OCI-LY3 (cell line): ENCODE results near the gene TRIM67.

Experiments
- H2AFZ ChIP-seq: fragments of 200-600, 300-600 bp; shearing (Covaris generic); 2 replicates; pipeline ENCODE4 v1.6.0; 2014; ENCODE audit warnings: antibody characterized with exemption, low read depth, low read length
- H3K27ac ChIP-seq: fragments of 200-600, 300-600 bp; sonication (generic); 2 replicates; pipeline ENCODE4 v1.5.1; 2014; ENCODE audit warnings: mild to moderate bottlenecking, low read length, moderate library complexity, mixed read lengths
- H3K27me3 ChIP-seq: fragments of 200-600, 300-600 bp; sonication (generic); 2 replicates; pipeline ENCODE4 v1.6.1; 2014; ENCODE audit warnings: low read depth, low read length, mixed read lengths
- H3K36me3 ChIP-seq: fragments of 200-600, 300-600 bp; sonication (generic); replicated peaks from 2 replicates; pipeline ENCODE3; 2014; ENCODE audit warnings: low read depth, low read length, mixed read lengths
- H3K4me1 ChIP-seq: fragments of 300-600, 200-600 bp; sonication (generic); 2 replicates; pipeline ENCODE4 v1.6.1; 2014; ENCODE audit warnings: low read length, mixed read lengths
- H3K4me2 ChIP-seq: fragments of 200-600, 300-600 bp; sonication (generic); 2 replicates; pipeline ENCODE4 v1.6.1; 2014; ENCODE audit warnings: low read length, mixed read lengths
- H3K4me3 ChIP-seq: fragments of 300-600, 200-600 bp; sonication (generic); 2 replicates; pipeline ENCODE4 v1.5.1; 2014; ENCODE audit warnings: antibody characterized with exemption, mild to moderate bottlenecking, low read length, moderate library complexity
- H3K79me2 ChIP-seq: fragments of 300-600, 200-600 bp; shearing (Covaris generic); 2 replicates; pipeline ENCODE4 v1.6.1; 2014; ENCODE audit warnings: mild to moderate bottlenecking, low read length, mixed read lengths
- H3K9ac ChIP-seq: fragments of 300-600, 200-600 bp; shearing (Covaris generic); 2 replicates; pipeline ENCODE4 v1.6.0; 2014; ENCODE audit warnings: mild to moderate bottlenecking, low read length, moderate library complexity
- H3K9me3 ChIP-seq: fragments of 200-600, 300-600 bp; shearing (Covaris generic); 2 replicates; pipeline ENCODE4 v1.6.1; 2014; ENCODE audit warnings: low read length, mixed read lengths; ENCODE audit not compliant: insufficient read depth
- H4K20me1 ChIP-seq: fragments of 200-600, 300-600 bp; sonication (generic); 2 replicates; pipeline ENCODE4 v1.6.1; 2016; ENCODE audit warnings: low read length, mixed read lengths; ENCODE audit not compliant: insufficient read depth
- EZH2phosphoT487 ChIP-seq: fragments of 200-600 bp; shearing (Covaris generic); IDR thresholded peaks from 2 replicates; pipeline ENCODE4 v1.6.1; 2018; ENCODE audit warnings: antibody characterized with exemption, mixed run types, low read depth
- TF ChIP-seq, protein P1 (sequence below): fragments of 200-600, 300-600 bp; sonication (generic); IDR thresholded peaks from 2 replicates; pipeline ENCODE4 v1.5.1; 2014; ENCODE audit warnings: antibody characterized with exemption, low read length, low read depth

The TRIM67 gene

DNA sequence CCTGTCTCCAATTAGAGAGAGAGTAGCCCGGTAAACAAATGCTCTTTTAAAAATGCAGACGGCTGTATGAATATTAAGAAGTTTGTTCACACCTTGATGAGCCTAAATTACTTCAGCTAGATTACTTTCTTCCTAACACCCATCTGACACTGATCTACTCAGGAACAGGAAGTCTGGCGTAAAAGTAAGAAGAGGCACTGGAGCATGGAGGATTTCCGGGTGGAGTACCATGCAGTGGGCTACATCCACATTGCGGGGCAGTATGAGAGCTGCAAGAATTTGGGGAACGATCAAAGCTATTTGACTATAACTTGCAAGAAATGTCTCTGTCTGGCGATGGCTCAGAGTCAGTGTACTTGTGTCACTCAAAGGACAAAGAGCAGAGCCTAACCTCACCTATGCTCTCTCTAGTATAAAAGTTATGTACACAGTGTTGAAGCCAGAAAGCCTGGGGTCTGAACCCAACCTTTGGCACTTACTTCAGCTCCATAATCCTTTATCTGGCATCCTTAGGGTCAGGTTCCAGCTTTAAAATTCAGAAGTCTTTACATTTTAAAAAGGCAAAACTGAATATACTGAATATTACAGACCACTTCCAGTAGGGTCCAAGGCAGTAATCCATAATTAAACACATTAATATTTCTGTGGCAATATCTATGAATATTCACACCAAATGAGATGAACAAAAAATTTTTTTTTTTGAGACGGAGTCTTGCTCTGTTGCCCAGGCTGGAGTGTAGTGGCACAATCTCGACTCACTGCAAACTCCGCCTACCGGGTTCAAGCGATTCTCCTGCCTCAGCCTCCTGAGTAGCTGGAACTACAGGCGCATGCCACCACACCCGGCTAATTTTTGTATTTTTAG is 71.2 kb downstream of the TRIM67 start:
- Histone ChIP-seq H3K27me3 (no peaks in the 10 kb centered on the region), H3K79me2 (peaks cover 11% of the 10 kb centered on the region), H2AFZ (no peak overlapping the region), H4K20me1 (no peaks in the 10 kb centered on the region; the same call in 1 of the 2 replicates), H3K4me1 (no peaks in the 10 kb centered on the region), H3K4me2 (no peak overlapping the region), H3K4me3 (no peak overlapping the region), H3K27ac (no peak overlapping the region), H3K9ac (no peak overlapping the region), H3K9me3 (no peaks in the 10 kb centered on the region), H3K36me3 (peaks cover 42% of the 10 kb centered on the region)
- TF ChIP-seq, protein P1, sequence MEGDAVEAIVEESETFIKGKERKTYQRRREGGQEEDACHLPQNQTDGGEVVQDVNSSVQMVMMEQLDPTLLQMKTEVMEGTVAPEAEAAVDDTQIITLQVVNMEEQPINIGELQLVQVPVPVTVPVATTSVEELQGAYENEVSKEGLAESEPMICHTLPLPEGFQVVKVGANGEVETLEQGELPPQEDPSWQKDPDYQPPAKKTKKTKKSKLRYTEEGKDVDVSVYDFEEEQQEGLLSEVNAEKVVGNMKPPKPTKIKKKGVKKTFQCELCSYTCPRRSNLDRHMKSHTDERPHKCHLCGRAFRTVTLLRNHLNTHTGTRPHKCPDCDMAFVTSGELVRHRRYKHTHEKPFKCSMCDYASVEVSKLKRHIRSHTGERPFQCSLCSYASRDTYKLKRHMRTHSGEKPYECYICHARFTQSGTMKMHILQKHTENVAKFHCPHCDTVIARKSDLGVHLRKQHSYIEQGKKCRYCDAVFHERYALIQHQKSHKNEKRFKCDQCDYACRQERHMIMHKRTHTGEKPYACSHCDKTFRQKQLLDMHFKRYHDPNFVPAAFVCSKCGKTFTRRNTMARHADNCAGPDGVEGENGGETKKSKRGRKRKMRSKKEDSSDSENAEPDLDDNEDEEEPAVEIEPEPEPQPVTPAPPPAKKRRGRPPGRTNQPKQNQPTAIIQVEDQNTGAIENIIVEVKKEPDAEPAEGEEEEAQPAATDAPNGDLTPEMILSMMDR = no peak
- TF ChIP-seq EZH2phosphoT487 = no peak

DNA sequence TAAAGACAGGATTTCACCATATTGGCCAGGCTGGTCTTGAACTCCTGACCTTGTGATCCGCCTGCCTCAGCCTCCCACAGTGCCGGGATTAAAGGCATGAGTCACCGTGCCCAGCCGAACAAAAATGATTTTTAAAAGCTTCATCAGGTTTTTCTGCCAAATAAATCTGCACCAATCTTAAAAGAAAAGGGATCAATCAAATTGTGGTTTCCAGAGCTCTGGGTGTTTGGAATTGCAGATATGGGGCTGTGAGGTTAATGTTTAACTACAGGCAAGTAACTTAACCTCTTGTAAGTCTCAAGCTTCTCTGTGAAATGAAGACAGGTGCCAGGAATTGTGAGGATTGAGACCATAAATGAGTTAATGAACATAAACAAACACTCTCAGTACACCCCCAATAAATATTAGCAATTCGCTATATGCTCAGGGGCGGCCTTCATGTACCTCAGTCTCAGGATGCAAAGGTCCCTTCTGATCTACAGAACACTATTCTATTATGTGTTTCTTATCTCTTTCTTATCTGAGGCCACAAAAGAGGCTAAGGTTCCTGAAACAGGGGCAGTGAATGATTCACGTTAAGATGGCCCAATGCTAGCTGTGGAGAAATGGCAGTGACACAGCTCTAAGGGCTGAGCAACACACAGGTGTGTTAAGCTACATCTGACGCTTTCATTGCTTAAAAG is 72.0 kb downstream of the TRIM67 start:
- Histone ChIP-seq H4K20me1 (no peaks in the 10 kb centered on the region; the same call in 1 of the 2 replicates), H3K4me3 (no peak overlapping the region), H3K9ac (no peak overlapping the region), H3K4me1 (no peaks in the 10 kb centered on the region), H2AFZ (no peak overlapping the region), H3K27me3 (no peaks in the 10 kb centered on the region), H3K4me2 (no peak overlapping the region), H3K27ac (no peak overlapping the region), H3K79me2 (peaks cover 11% of the 10 kb centered on the region), H3K9me3 (no peaks in the 10 kb centered on the region), H3K36me3 (peaks cover 50% of the 10 kb centered on the region)
- no peak for TF ChIP-seq EZH2phosphoT487
- TF ChIP-seq, protein P1 = no peak

DNA sequence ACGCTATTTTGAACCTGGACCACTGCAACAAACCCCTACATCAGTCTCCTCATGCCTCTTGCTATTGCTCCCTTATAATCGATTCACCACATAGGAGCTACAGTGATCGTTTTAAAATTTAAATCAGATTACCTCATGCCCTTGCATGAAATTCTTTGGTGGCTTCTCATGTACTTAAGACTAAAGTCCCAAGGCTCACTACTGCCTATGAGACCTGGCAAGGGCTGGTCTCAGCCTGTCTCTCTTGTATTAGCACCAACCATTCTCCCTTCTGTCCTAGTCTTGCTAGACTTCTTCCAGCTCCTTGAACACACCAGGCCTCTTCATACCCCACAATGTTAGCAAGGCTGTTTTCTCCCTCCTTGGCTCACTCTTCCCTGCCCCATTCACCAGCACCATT is 72.6 kb downstream of the TRIM67 start:
- H3K27me3 ChIP-seq = no peaks in the 10 kb centered on the region
- H3K9ac ChIP-seq = no peak overlapping the region
- no peaks in the 10 kb centered on the region; the same call in 1 of the 2 replicates for H4K20me1 ChIP-seq
- peaks cover 53% of the 10 kb centered on the region for H3K36me3 ChIP-seq
- no peak for TF ChIP-seq EZH2phosphoT487
- TF ChIP-seq, protein P1 = no peak
- peaks cover 14% of the 10 kb centered on the region for H3K79me2 ChIP-seq
- peaks cover 1% of the 10 kb centered on the region for H3K4me1 ChIP-seq
- no peak overlapping the region for H3K4me2 ChIP-seq
- no peak overlapping the region for H3K4me3 ChIP-seq
- no peak overlapping the region for H3K27ac ChIP-seq
- H2AFZ ChIP-seq = no peak overlapping the region
- H3K9me3 ChIP-seq = no peaks in the 10 kb centered on the region

DNA sequence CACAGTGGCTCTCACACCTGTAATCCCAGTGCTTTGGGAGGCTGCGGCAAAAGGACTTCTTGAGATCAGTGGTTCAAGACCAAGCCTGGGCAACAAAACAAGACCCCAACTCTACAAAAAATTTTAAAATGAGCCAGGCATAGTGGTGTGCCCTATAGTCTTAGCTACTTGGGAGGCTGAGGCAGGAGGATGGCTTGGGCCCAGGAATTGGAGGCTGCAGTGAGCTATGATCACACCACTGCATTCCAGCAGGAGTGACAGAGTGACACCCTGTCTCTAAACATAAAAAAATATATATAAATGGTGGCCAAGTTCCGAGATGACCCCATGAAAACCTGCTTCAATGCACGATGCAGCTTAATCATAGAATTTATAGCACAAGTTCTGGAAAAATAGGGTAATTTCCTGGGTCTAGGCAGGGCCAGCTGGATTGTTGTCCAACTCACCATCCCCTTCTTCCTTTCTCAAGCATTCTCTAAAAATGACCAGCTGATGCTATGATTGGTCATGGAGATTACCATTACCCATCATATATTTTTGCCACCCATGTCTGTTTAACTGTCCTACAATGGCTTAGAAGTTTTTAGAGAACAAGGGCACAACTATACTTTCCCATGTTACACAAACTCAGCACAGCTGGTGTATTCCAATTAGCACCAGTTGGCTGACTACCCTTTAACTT is 73.8 kb downstream of the TRIM67 start:
- Histone ChIP-seq H4K20me1 (no peaks in the 10 kb centered on the region), H3K27me3 (no peaks in the 10 kb centered on the region), H2AFZ (no peak overlapping the region), H3K27ac (no peak overlapping the region), H3K4me1 (peaks cover 8% of the 10 kb centered on the region), H3K4me3 (no peak overlapping the region), H3K9ac (no peak overlapping the region), H3K9me3 (no peaks in the 10 kb centered on the region), H3K79me2 (peaks cover 22% of the 10 kb centered on the region), H3K4me2 (no peak overlapping the region), H3K36me3 (peaks cover 46% of the 10 kb centered on the region)
- no peak for TF ChIP-seq EZH2phosphoT487
- TF ChIP-seq, protein P1 = no peak
